HepG2 (cell line): Measurements from ENCODE around the gene TAT. TPM values are rescaled to one million over a fixed set of nuclear protein-coding genes. Genes with fewer than 3 reads are reported as not detected.

Source experiments
- ASH2L ChIP-seq: fragments of 300-600, 200-600 bp; sonication (generic); IDR thresholded peaks from 2 replicates; pipeline ENCODE4 v1.7.0; 2017; ENCODE audit warnings: low read depth, mild to moderate bottlenecking, moderate library complexity, mixed read lengths, low read length; ENCODE audit not compliant: insufficient read length
- BHLHE40 ChIP-seq: IDR thresholded peaks from 2 replicates; pipeline ENCODE4 v1.6.1; 2011; ENCODE audit warnings: low read length, improper control_type of control experiment
- CEBPG ChIP-seq: IDR thresholded peaks from 2 replicates; pipeline ENCODE4 v1.6.1; 2016
- DPF2 ChIP-seq: sonication (generic); formaldehyde crosslinking; IDR thresholded peaks from 2 replicates; pipeline ENCODE4 v1.4.0; 2020; ENCODE audit warnings: mild to moderate bottlenecking, low read depth, missing genetic modification reagents, borderline replicate concordance
- HNF4A ChIP-seq: sonication (generic); formaldehyde crosslinking; IDR thresholded peaks from 2 replicates; pipeline ENCODE4 v1.4.0; 2020; ENCODE audit warnings: missing genetic modification reagents
- NFATC3 ChIP-seq: sonication (generic); formaldehyde crosslinking; IDR thresholded peaks from 2 replicates; pipeline ENCODE4 v1.5.1; 2020; ENCODE audit warnings: mild to moderate bottlenecking, missing genetic modification reagents
- NFIC ChIP-seq: IDR thresholded peaks from 2 replicates; pipeline ENCODE4 v1.6.1; 2012; ENCODE audit warnings: mild to moderate bottlenecking, low read length, inconsistent platforms
- RBAK ChIP-seq: sonication (generic); formaldehyde crosslinking; IDR thresholded peaks from 2 replicates; pipeline ENCODE4 v1.5.1; 2020; ENCODE audit warnings: mild to moderate bottlenecking, missing genetic modification reagents
- SAP130 ChIP-seq: IDR thresholded peaks from 2 replicates; pipeline ENCODE4 v1.6.1; 2016; ENCODE audit warnings: low read depth
- SRSF1 ChIP-seq: fragments of 200-400 bp; formaldehyde crosslinking; optimal IDR thresholded peaks from 2 replicates; pipeline ENCODE3; 2017; ENCODE audit warnings: mild to moderate bottlenecking, low read depth, low read length, moderate library complexity
- SUZ12 ChIP-seq: fragments of 150-350 bp; IDR thresholded peaks from 2 replicates; pipeline ENCODE4 v1.6.1; 2014; ENCODE audit warnings: low read depth, low read length
- YEATS2 ChIP-seq: sonication (generic); formaldehyde crosslinking; IDR thresholded peaks from 2 replicates; pipeline ENCODE4 v1.4.0; 2020; ENCODE audit warnings: missing genetic modification reagents, borderline replicate concordance
- ZNF10 ChIP-seq: sonication (generic); formaldehyde crosslinking; IDR thresholded peaks from 2 replicates; pipeline ENCODE4 v1.4.0; 2020; ENCODE audit warnings: mild to moderate bottlenecking, low read depth, missing genetic modification reagents, borderline replicate concordance
- ZNF264 ChIP-seq: sonication (generic); formaldehyde crosslinking; IDR thresholded peaks from 2 replicates; pipeline ENCODE4 v1.4.0; 2020; ENCODE audit warnings: missing genetic modification reagents
- ZNF709 ChIP-seq: sonication (generic); formaldehyde crosslinking; IDR thresholded peaks from 2 replicates; pipeline ENCODE4 v1.5.0; 2020; ENCODE audit warnings: mild to moderate bottlenecking, missing genetic modification reagents
- polyA plus RNA-seq, 8 experiments: library from polyadenylated mRNA; depleted of rRNA in 3 of 8; stranded (reverse) in 7 of 8; unstranded in 1 of 8; fragments of >200 nt; fragmentation: Illumina TruSeq in 4 of 8; extraction: Trizol in 4 of 8; gene quantifications; 2 replicates each; pipeline versions ENCODE4 v1.2.1 to v1.2.3, GENCODE V29; 2011 to 2016; ENCODE audit warnings: low read depth in 4 of 8, missing spikeins in 1 of 8, mixed read lengths in 1 of 8; ENCODE audit not compliant: insufficient read depth in 1 of 8
- total RNA-seq, 5 experiments: library from RNA; depleted of rRNA; stranded (reverse); fragments of >200 nt; fragmentation: Illumina TruSeq; extraction: Trizol; gene quantifications; 2 replicates each; pipeline ENCODE4 v1.2.3, GENCODE V29; 2016; ENCODE audit warnings: low read depth in 1 of 5
- TF ChIP-seq, protein P1 (sequence below): IDR thresholded peaks from 2 replicates; pipeline ENCODE4 v1.6.1; 2016; ENCODE audit warnings: mild to moderate bottlenecking
- TF ChIP-seq, protein P2 (sequence below): fragments of 450-650 bp; IDR thresholded peaks from 2 replicates; pipeline ENCODE4 v1.6.1; 2016
- TF ChIP-seq, protein P3 (sequence below): IDR thresholded peaks from 2 replicates; pipeline ENCODE4 v1.4.0; 2020; ENCODE audit warnings: mild to moderate bottlenecking, missing genetic modification reagents
- TF ChIP-seq, protein P4 (sequence below), 2 experiments: sonication (generic) in 1 of 2; formaldehyde crosslinking in 1 of 2; IDR thresholded peaks; 2 replicates each; pipeline versions ENCODE4 v1.4.0 to v1.6.1; 2018 to 2020; ENCODE audit warnings: missing genetic modification reagents in 2 of 2, borderline replicate concordance in 1 of 2, low read depth in 1 of 2, mild to moderate bottlenecking in 1 of 2, missing biosample characterization in 1 of 2
- TF ChIP-seq, protein P5 (sequence below): sonication (generic); formaldehyde crosslinking; IDR thresholded peaks from 2 replicates; pipeline ENCODE4 v1.8.0; 2022; ENCODE audit warnings: missing genetic modification reagents, low read depth, mild to moderate bottlenecking, borderline replicate concordance

Gene TAT
- total and polyA plus RNA-seq, 2 of the 13 experiments (the other 11 are each of a cell fraction or from before 2014, with no cell fraction given), result 1.6 to 5.8 TPM

DNA sequence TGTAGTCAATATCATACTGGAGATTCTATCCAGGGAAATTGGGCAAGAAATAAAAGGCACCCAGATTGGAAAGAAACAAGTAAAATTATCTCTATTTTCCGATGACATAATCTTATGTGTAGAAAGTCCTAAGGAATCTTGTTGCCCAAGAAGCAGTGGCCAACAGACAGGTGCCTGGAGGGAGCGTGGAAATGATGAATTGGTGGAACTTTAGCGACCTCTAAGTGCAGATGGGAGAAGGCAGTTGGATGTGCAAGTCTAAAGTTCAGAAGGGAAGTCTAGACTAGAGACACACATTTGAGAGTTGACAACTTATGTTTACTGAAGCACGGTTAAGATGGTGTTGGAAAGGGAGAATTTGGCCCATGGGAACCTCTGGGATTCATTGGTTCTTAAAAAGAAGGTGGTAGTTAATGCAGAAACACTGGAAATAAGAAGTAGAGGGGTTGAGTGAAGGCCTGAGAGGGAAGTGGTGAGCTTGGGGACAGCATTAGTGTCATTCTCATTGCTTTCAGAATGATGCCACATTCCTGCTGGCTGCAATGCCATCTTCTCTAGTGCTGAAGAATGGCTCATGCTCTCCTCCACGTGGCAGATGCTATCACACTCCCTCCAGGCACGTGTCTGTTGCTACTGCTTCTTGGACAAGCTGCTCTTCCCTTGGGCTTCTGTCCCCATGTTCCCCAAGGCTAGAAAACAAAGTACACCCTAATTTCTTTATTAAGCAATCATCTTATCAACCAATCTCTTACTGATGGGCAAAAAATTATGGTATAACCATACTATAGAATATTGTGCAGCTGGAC, 24.0 kb downstream of the TAT start (continued):
- TF ChIP-seq, protein P1, sequence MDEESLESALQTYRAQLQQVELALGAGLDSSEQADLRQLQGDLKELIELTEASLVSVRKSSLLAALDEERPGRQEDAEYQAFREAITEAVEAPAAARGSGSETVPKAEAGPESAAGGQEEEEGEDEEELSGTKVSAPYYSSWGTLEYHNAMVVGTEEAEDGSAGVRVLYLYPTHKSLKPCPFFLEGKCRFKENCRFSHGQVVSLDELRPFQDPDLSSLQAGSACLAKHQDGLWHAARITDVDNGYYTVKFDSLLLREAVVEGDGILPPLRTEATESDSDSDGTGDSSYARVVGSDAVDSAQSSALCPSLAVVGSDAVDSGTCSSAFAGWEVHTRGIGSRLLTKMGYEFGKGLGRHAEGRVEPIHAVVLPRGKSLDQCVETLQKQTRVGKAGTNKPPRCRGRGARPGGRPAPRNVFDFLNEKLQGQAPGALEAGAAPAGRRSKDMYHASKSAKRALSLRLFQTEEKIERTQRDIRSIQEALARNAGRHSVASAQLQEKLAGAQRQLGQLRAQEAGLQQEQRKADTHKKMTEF (CRISPR knock-in tag), result peak; percentile 59; the same call in 1 of the 2 replicates
- TF ChIP-seq, protein P2, sequence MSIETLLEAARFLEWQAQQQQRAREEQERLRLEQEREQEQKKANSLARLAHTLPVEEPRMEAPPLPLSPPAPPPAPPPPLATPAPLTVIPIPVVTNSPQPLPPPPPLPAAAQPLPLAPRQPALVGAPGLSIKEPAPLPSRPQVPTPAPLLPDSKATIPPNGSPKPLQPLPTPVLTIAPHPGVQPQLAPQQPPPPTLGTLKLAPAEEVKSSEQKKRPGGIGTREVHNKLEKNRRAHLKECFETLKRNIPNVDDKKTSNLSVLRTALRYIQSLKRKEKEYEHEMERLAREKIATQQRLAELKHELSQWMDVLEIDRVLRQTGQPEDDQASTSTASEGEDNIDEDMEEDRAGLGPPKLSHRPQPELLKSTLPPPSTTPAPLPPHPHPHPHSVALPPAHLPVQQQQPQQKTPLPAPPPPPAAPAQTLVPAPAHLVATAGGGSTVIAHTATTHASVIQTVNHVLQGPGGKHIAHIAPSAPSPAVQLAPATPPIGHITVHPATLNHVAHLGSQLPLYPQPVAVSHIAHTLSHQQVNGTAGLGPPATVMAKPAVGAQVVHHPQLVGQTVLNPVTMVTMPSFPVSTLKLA, result peak; percentile 99
- no peak for TF ChIP-seq SUZ12
- TF ChIP-seq BHLHE40, result peak; percentile 15; the same call in 1 of the 2 replicates
- TF ChIP-seq DPF2, result no peak
- no peak for TF ChIP-seq NFIC
- TF ChIP-seq ASH2L, result no peak
- TF ChIP-seq SRSF1, result no peak
- peak; percentile 33; the same call in 1 of the 2 replicates for TF ChIP-seq CEBPG (CRISPR knock-in tag)
- TF ChIP-seq, protein P3, sequence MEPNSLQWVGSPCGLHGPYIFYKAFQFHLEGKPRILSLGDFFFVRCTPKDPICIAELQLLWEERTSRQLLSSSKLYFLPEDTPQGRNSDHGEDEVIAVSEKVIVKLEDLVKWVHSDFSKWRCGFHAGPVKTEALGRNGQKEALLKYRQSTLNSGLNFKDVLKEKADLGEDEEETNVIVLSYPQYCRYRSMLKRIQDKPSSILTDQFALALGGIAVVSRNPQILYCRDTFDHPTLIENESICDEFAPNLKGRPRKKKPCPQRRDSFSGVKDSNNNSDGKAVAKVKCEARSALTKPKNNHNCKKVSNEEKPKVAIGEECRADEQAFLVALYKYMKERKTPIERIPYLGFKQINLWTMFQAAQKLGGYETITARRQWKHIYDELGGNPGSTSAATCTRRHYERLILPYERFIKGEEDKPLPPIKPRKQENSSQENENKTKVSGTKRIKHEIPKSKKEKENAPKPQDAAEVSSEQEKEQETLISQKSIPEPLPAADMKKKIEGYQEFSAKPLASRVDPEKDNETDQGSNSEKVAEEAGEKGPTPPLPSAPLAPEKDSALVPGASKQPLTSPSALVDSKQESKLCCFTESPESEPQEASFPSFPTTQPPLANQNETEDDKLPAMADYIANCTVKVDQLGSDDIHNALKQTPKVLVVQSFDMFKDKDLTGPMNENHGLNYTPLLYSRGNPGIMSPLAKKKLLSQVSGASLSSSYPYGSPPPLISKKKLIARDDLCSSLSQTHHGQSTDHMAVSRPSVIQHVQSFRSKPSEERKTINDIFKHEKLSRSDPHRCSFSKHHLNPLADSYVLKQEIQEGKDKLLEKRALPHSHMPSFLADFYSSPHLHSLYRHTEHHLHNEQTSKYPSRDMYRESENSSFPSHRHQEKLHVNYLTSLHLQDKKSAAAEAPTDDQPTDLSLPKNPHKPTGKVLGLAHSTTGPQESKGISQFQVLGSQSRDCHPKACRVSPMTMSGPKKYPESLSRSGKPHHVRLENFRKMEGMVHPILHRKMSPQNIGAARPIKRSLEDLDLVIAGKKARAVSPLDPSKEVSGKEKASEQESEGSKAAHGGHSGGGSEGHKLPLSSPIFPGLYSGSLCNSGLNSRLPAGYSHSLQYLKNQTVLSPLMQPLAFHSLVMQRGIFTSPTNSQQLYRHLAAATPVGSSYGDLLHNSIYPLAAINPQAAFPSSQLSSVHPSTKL, result peak; percentile 13; the same call in 1 of the 2 replicates
- TF ChIP-seq, protein P4, sequence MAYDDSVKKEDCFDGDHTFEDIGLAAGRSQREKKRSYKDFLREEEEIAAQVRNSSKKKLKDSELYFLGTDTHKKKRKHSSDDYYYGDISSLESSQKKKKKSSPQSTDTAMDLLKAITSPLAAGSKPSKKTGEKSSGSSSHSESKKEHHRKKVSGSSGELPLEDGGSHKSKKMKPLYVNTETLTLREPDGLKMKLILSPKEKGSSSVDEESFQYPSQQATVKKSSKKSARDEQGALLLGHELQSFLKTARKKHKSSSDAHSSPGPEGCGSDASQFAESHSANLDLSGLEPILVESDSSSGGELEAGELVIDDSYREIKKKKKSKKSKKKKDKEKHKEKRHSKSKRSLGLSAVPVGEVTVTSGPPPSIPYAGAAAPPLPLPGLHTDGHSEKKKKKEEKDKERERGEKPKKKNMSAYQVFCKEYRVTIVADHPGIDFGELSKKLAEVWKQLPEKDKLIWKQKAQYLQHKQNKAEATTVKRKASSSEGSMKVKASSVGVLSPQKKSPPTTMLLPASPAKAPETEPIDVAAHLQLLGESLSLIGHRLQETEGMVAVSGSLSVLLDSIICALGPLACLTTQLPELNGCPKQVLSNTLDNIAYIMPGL (CRISPR knock-in tag; IDR thresholded peaks at IDR 0.05; ENCODE audit: borderline replicate concordance in 1 of 2, low read depth in 1 of 2), result peak; percentile 33 to 57; a peak in 2 of 4 replicates
- no peak for TF ChIP-seq RBAK (CRISPR knock-in tag)
- peak; percentile 47; the same call in 1 of the 2 replicates for TF ChIP-seq SAP130 (CRISPR knock-in tag)
- TF ChIP-seq YEATS2 (CRISPR knock-in tag), result peak; percentile 28; the same call in 1 of the 2 replicates
- TF ChIP-seq ZNF264 (CRISPR knock-in tag), result peak; percentile 35; the same call in 1 of the 2 replicates
- no peak for TF ChIP-seq ZNF10 (CRISPR knock-in tag)
- peak; percentile 91 for TF ChIP-seq HNF4A
- TF ChIP-seq, protein P5, sequence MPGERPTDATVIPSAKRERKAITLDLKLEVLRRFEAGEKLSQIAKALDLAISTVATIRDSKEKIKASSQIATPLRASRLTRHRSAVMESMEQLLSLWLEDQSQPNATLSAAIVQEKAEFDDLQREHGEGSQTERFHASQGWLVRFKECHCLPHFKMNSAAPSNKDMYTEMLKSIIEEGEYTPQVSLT (CRISPR knock-in tag), result no peak
- no peak for TF ChIP-seq ZNF709 (CRISPR knock-in tag)
- TF ChIP-seq NFATC3 (CRISPR knock-in tag), result no peak
